Umbilical cord (tissue), 2 donors: ENCODE results near the gene ANXA4. TPM values are rescaled to one million over a fixed set of nuclear protein-coding genes. Genes with fewer than 3 reads are reported as not detected.

Experiments
- DNase-seq: peaks from one replicate; pipeline ENCODE4 v3.0.0-alpha.2; 2015; ENCODE audit warnings: low spot score
- total RNA-seq: library from RNA; depleted of rRNA; stranded (reverse); fragments of >200 nt; gene quantifications from one replicate; pipeline ENCODE4 v1.2.3, GENCODE V29; 2014; ENCODE audit warnings: low replicate concordance; ENCODE audit not compliant: insufficient read depth

ANXA4 gene
- total RNA-seq, 1 donor from 2014 or later: 56.8 TPM

DNA sequence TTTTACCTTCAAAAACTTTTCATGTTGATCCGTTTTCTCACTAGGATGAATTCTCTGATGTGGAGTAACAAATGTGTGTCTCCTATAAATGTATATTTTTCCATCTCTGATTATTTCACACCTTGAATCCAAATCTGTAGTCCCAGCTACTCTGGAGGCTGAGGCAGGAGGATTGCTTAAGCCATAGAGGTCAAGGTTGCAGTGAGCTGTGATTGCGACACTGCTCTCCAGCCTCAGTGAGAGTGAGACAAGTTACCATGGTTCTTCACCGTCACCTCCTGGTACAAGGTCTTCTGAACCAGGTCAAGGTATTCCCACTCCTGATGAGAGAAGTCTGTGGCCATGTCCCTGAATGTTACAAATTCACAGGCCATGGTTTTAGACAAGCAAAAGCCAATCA, 102.6 kb downstream of the ANXA4 start:
- no peak for DNase-seq

DNA sequence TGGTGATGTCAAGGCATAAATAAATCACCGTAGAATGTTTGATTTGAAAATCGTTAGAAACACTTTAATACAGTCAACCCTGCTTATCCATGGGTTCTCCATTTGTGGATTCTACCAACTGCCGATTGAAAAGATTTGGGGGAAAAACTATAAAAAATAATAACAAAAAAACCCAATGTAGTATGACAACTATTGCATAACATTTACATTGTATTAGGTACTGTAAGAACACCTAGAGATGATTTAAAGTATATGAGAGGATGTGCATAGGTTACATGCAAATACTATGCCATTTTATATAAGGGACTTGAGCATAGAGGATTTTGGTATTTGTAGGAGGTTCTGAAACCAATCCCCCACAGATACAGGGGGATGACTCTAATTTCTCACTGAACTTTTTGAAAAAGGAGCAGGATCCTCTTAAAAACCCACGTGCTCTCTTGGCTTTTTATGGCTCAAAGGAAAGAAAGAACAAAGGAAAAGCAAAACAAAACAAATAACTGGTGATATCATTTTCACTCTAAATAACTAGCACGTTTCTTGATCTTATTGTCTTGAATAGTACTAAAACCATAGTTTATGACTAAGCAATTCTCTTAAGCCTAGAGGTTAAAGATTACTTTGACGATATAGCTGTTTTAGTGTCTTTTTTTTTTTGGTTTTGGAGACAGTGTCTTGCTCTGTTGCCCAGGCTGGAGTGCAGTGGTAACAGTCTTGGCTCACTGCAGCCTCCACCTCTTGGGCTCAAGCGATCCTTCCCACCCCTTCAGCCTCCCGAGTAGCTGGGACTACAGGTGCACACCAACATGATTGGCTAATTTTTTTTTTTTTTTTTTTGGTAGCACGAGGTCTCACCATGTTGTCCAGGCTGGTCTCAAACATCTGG, 104.5 kb downstream of the ANXA4 start:
- no peak for DNase-seq

GRCh38 chr2:69847068-69847828, 105.3 kb downstream of the ANXA4 start:
- no peak for DNase-seq

DNA sequence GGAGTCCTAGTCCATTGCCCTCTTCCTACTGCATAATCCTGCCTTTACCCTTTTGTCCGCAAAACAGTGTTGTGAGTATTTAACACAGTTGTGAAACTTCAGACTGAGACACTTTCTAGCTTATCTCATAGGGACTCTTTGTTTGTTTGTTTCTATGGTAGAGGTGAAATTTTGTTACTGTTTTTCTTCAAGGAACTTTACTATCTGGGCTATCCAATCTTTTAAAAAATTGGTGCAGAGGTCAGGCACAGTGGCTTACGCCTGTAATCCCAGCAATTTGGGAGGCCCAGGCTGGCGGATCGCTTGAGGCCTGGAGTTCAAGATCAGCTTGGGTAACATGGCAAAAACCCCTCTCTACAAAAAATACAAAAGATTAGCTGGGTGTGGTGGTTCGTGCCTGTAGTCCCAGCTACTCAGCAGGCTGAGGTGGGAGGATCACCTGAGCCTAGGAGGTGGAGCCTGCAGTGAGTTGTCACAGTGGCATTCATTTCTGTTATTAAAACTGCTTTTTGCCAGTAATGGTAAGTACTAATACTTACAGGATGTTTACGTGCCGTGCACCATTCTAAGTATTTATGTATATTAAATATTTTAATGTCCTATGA, 106.4 kb downstream of the ANXA4 start:
- no peak for DNase-seq

DNA sequence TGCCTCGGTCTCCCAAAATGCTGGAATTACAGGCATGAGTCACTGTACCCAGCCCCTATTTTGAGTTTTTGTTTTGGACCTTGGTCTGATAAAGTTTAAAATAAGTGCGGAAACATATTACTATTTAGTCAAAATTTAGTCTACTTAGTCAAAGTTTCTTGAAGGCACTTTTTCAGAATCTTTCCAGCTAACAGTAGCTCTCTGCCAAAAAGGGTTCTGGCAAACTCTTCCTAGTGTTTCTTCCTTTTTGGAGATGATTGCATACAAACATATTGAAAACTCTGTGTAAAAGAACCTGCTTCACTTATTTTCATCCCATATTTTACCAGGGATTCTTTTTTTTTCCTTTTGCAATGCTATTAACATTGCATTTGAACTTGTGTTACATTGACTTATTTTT, 116.3 kb downstream of the ANXA4 start:
- DNase-seq: no peak

DNA sequence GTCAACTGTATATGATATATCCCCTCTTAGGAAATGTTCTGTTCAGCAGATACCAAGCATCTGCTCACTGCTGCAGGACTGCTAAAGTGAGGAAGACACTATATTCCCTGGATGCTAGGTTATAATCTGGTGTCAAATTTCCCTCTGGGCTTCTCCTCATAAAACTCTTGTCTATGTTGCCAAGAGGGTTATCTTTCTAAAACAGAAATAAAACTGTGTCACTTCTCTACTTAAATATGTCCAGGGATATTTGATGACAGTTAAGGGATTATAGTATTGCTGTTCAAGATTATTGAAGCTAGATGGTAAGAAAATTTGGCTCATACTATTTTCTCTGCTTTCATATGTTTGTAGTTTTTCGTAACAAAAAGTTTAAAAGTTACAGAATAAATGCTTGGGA, 121.4 kb downstream of the ANXA4 start:
- peak; percentile 63 for DNase-seq

Other genes starting within 250 kb of the ANXA4 start
- 30.8 TPM for gene AAK1, start 98.4 kb upstream of the ANXA4 start, total RNA-seq
- 17.1 TPM for gene GMCL1, start 87.5 kb downstream of the ANXA4 start, total RNA-seq
- gene SNRNP27, start 151.8 kb downstream of the ANXA4 start, total RNA-seq: 62.1 TPM
- 10.1 TPM for gene MXD1, start 173.0 kb downstream of the ANXA4 start, total RNA-seq
- 2.2 TPM for gene ASPRV1, start 219.5 kb downstream of the ANXA4 start, total RNA-seq